ENCODE results near the gene PPP2R3C. TPM values are rescaled to one million over a fixed set of nuclear protein-coding genes. Genes with fewer than 3 reads are reported as not detected.
A peak's percentile ranks its signal among the peaks of the same experiment; 100 is the strongest.

PPP2R3C gene
- total RNA-seq, 4 donors from 2014 or later: 14.9 to 29.7 (median 20.2) TPM

DNA sequence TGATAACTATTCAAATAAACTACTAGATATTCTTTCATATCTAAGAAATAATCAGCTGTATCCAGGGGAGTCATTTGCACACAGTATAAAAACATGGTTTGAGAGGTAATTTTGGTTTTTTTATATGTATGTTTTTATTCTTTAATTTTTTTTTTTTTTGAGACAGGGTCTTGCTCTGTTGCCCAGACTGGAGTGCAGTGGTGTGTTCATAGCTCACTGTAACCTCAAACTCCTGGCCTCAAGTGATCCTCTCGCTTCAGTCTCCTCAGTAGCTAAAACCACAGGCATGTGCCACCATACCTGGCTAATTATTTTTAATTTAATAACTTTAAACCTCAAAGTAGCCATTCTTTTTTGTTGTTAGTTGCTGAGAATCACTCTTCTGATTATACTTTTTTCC is 2.3 kb upstream of the PPP2R3C start:
- Histone ChIP-seq H3K36me3 (peaks cover 0 to 15% (median 0%) of the 10 kb centered on the region in 3 donors), H3K27me3 (no peaks in the 10 kb centered on the region), H3K27ac (no peak overlapping the region), H3K4me1 (peaks cover 0 to 40% (median 15%) of the 10 kb centered on the region in 4 donors), H3K4me3 (no peak overlapping the region), H3K9me3 (no peaks in the 10 kb centered on the region)
- DNase-seq (ENCODE audit: low spot score in 2 of 2): no peak
- TF ChIP-seq EP300 (IDR thresholded peaks at IDR 0.05): no peak
- no peak for TF ChIP-seq POLR2A (IDR thresholded peaks at IDR 0.05)
- TF ChIP-seq, protein P1, sequence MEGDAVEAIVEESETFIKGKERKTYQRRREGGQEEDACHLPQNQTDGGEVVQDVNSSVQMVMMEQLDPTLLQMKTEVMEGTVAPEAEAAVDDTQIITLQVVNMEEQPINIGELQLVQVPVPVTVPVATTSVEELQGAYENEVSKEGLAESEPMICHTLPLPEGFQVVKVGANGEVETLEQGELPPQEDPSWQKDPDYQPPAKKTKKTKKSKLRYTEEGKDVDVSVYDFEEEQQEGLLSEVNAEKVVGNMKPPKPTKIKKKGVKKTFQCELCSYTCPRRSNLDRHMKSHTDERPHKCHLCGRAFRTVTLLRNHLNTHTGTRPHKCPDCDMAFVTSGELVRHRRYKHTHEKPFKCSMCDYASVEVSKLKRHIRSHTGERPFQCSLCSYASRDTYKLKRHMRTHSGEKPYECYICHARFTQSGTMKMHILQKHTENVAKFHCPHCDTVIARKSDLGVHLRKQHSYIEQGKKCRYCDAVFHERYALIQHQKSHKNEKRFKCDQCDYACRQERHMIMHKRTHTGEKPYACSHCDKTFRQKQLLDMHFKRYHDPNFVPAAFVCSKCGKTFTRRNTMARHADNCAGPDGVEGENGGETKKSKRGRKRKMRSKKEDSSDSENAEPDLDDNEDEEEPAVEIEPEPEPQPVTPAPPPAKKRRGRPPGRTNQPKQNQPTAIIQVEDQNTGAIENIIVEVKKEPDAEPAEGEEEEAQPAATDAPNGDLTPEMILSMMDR (IDR thresholded peaks at IDR 0.05): no peak
- 85 to 97% methylated on average over 1 of the region's 1 CpG for WGBS, 2 donors

DNA sequence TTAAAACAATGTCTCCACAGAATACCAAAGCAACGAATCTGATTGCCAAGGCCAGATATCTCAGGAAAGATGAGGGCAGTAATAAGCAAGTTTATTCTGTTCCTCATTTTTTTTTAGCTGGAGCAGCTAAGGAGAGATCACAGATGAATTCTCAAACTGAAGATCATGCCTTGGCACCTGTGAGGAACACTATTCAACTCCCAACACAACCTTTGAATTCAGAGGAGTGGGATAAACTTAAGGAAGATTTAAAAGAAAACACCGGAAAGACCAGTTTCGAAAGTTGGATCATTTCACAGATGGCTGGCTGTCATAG is 1.6 kb upstream of the PPP2R3C start:
- peak overlapping the region in 2 of 4 donors; percentile 59 to 83 for H3K4me3 ChIP-seq
- WGBS, 2 donors: 50 to 55% methylated on average over 3 of the region's 3 CpGs
- peak overlapping the region in 2 of 4 donors; percentile 95 to 97 for H3K27ac ChIP-seq
- H3K9me3 ChIP-seq: no peaks in the 10 kb centered on the region
- peaks cover 0 to 13% (median 0%) of the 10 kb centered on the region in 3 donors for H3K36me3 ChIP-seq
- H3K4me1 ChIP-seq: peaks cover 0 to 46% (median 15%) of the 10 kb centered on the region in 4 donors
- TF ChIP-seq POLR2A (IDR thresholded peaks at IDR 0.05) (no peak), EP300 (IDR thresholded peaks at IDR 0.05) (no peak)
- TF ChIP-seq, protein P1 (IDR thresholded peaks at IDR 0.05): no peak
- no peaks in the 10 kb centered on the region for H3K27me3 ChIP-seq
- DNase-seq (ENCODE audit: low spot score in 2 of 2): no peak

GRCh38 chr14:35122696-35123387 is 1.1 kb upstream of the PPP2R3C start:
- Histone ChIP-seq H3K27me3 (no peaks in the 10 kb centered on the region), H3K9me3 (no peaks in the 10 kb centered on the region), H3K36me3 (peaks cover 0 to 11% (median 0%) of the 10 kb centered on the region in 3 donors), H3K4me1 (peaks cover 0 to 49% (median 15%) of the 10 kb centered on the region in 4 donors), H3K4me3 (peak overlapping the region; percentile 57 to 92 (median 71)), H3K27ac (peak overlapping the region; percentile 92 to 99 (median 96))
- TF ChIP-seq POLR2A (IDR thresholded peaks at IDR 0.05): no peak
- no peak for TF ChIP-seq EP300 (IDR thresholded peaks at IDR 0.05)
- WGBS, 2 donors: 4 to 6% methylated on average over 23 of the region's 23 CpGs
- no peak for DNase-seq (ENCODE audit: low spot score in 2 of 2)

- peaks cover 0 to 13% (median 0%) of the 10 kb centered on the region in 3 donors for H3K36me3 ChIP-seq
- peak in 1 of 2 donors; percentile 10 for DNase-seq (ENCODE audit: low spot score in 2 of 2)
- H3K27ac ChIP-seq: peak overlapping the region; percentile 92 to 99 (median 96)
- TF ChIP-seq EP300 (IDR thresholded peaks at IDR 0.05): no peak
- TF ChIP-seq, protein P1 (IDR thresholded peaks at IDR 0.05): no peak
- no peak for TF ChIP-seq POLR2A (IDR thresholded peaks at IDR 0.05)
- H3K9me3 ChIP-seq: no peaks in the 10 kb centered on the region
- H3K27me3 ChIP-seq: no peaks in the 10 kb centered on the region
- H3K4me1 ChIP-seq: peaks cover 0 to 49% (median 15%) of the 10 kb centered on the region in 4 donors
- peak overlapping the region; percentile 57 to 92 (median 71) for H3K4me3 ChIP-seq
- WGBS, 2 donors: 19 to 21% methylated on average over 34 of the region's 34 CpGs
Observed at GRCh38 chr14:35121026-35121886, 534 bp downstream of the PPP2R3C start.

GRCh38 chr14:35117112-35117511 is 4.7 kb downstream of the PPP2R3C start:
- TF ChIP-seq, protein P1 (IDR thresholded peaks at IDR 0.05): no peak
- no peak for TF ChIP-seq EP300 (IDR thresholded peaks at IDR 0.05)
- TF ChIP-seq POLR2A (IDR thresholded peaks at IDR 0.05): no peak
- Histone ChIP-seq H3K9me3 (peaks cover 0 to 1% (median 0%) of the 10 kb centered on the region in 4 donors), H3K36me3 (peaks cover 0 to 52% (median 9%) of the 10 kb centered on the region in 3 donors), H3K4me1 (peaks cover 0 to 22% (median 5%) of the 10 kb centered on the region in 4 donors), H3K27me3 (no peaks in the 10 kb centered on the region), H3K4me3 (no peak overlapping the region), H3K27ac (peak overlapping the region in 1 of 4 donors; percentile 5)
- DNase-seq (ENCODE audit: low spot score in 2 of 2): no peak
- 55 to 66% methylated on average over 2 of the region's 2 CpGs for WGBS, 2 donors

Data from tibial nerve (tissue), 4 donors.